Astrocyte (in vitro differentiated cells and primary cell): ENCODE results near the gene COX19. TPM values are rescaled to one million over a fixed set of nuclear protein-coding genes. Genes with fewer than 3 reads are reported as not detected.

Experiments
- DNase-seq: peaks from one replicate; pipeline ENCODE4 v3.0.0-alpha.2; 2010; ENCODE audit warnings: low read depth
- FAIRE-seq: peaks from 2 replicates; lab custom pipeline; 2011; peaks lifted over from hg19 to GRCh38; lab: Jason Lieb, UNC
- H2AFZ ChIP-seq: 2 replicates; pipeline ENCODE4 v1.6.0; 2012; ENCODE audit warnings: low read depth, low read length, inconsistent platforms
- H3K27ac ChIP-seq: 2 replicates; pipeline ENCODE4 v1.5.1; 2011; ENCODE audit warnings: low read depth, low read length, inconsistent platforms
- H3K27me3 ChIP-seq: 2 replicates; pipeline ENCODE4 v1.6.0; 2011; ENCODE audit warnings: low read length, inconsistent platforms; ENCODE audit not compliant: insufficient read depth
- H3K36me3 ChIP-seq: 2 replicates; pipeline ENCODE4 v1.5.1; 2011; ENCODE audit warnings: low read length, inconsistent platforms; ENCODE audit not compliant: insufficient read depth
- H3K4me1 ChIP-seq: 2 replicates; pipeline ENCODE4 v1.5.1; 2011; ENCODE audit warnings: low read length, inconsistent platforms; ENCODE audit not compliant: insufficient read depth
- H3K4me2 ChIP-seq: 2 replicates; pipeline ENCODE4 v1.6.0; 2012; ENCODE audit warnings: low read length, inconsistent platforms
- H3K4me3 ChIP-seq: 2 replicates; pipeline ENCODE4 v1.5.1; 2011; ENCODE audit warnings: low read depth, mild to moderate bottlenecking, low read length, inconsistent platforms; ENCODE audit not compliant: insufficient read depth
- H3K79me2 ChIP-seq: 2 replicates; pipeline ENCODE4 v1.6.0; 2012; ENCODE audit warnings: mild to moderate bottlenecking, low read length, inconsistent platforms; ENCODE audit not compliant: insufficient read depth
- H3K9ac ChIP-seq: 2 replicates; pipeline ENCODE4 v1.6.0; 2012; ENCODE audit warnings: mild to moderate bottlenecking, low read length, inconsistent platforms
- H3K9me3 ChIP-seq: 2 replicates; pipeline ENCODE4 v1.5.1; 2012; ENCODE audit warnings: low read depth, mild to moderate bottlenecking, low read length, inconsistent platforms; ENCODE audit not compliant: insufficient read depth
- H4K20me1 ChIP-seq: 2 replicates; pipeline ENCODE4 v1.6.0; 2012; ENCODE audit warnings: low read length, inconsistent platforms; ENCODE audit not compliant: insufficient read depth
- H3K27ac Mint-ChIP-seq: one replicate; pipeline ENCODE4 v1.8.0; 2021; ENCODE audit warnings: mild to moderate bottlenecking, mixed read lengths; ENCODE audit not compliant: unreplicated experiment
- H3K27me3 Mint-ChIP-seq: one replicate; pipeline ENCODE4 v1.8.0; 2021; ENCODE audit warnings: low read depth, mixed read lengths; ENCODE audit not compliant: unreplicated experiment
- H3K36me3 Mint-ChIP-seq: one replicate; pipeline ENCODE4 v1.8.0; 2021; ENCODE audit warnings: low read depth, mixed read lengths; ENCODE audit not compliant: unreplicated experiment
- H3K4me1 Mint-ChIP-seq: one replicate; pipeline ENCODE4 v1.8.0; 2021; ENCODE audit warnings: low read depth, mixed read lengths; ENCODE audit not compliant: unreplicated experiment
- H3K4me3 Mint-ChIP-seq: one replicate; pipeline ENCODE4 v1.8.0; 2021; ENCODE audit warnings: mild to moderate bottlenecking, moderate library complexity, mixed read lengths; ENCODE audit not compliant: unreplicated experiment
- H3K9me3 Mint-ChIP-seq: one replicate; pipeline ENCODE4 v1.8.0; 2021; ENCODE audit warnings: mild to moderate bottlenecking, mixed read lengths; ENCODE audit not compliant: unreplicated experiment
- CTCF ChIP-seq: IDR thresholded peaks from 2 replicates; pipeline ENCODE4 v1.5.1; 2011; ENCODE audit warnings: low read depth, mild to moderate bottlenecking, inconsistent platforms, low read length, moderate library complexity; ENCODE audit not compliant: insufficient read depth
- EZH2 ChIP-seq: IDR thresholded peaks from 2 replicates; pipeline ENCODE4 v1.6.1; 2012; ENCODE audit warnings: mild to moderate bottlenecking, low read length, inconsistent platforms; ENCODE audit not compliant: insufficient read depth
- total RNA-seq: library from RNA; stranded (reverse); gene quantifications from 2 replicates; pipeline ENCODE4 v1.2.1, GENCODE V29; 2021

Gene COX19
- total RNA-seq, 1 donor from 2014 or later: 13.4 TPM

- Mint-ChIP-seq H3K27me3 (no peaks in the 10 kb centered on the region), H3K27ac (no peak overlapping the region), H3K36me3 (peaks cover 19% of the 10 kb centered on the region), H3K9me3 (no peaks in the 10 kb centered on the region), H3K4me1 (peaks cover 5% of the 10 kb centered on the region), H3K4me3 (no peak overlapping the region)
- no peak overlapping the region for H3K27ac ChIP-seq
- peaks cover 8% of the 10 kb centered on the region for H3K4me1 ChIP-seq
- TF ChIP-seq EZH2 (no peak), CTCF (no peak)
- H3K9me3 ChIP-seq: no peaks in the 10 kb centered on the region
- no peaks in the 10 kb centered on the region for H3K27me3 ChIP-seq
- peaks cover 2% of the 10 kb centered on the region for H3K36me3 ChIP-seq
- H4K20me1 ChIP-seq: peaks cover 79% of the 10 kb centered on the region
- no peak overlapping the region for H3K9ac ChIP-seq
- H3K79me2 ChIP-seq: peaks cover 79% of the 10 kb centered on the region
- H3K4me3 ChIP-seq: no peak overlapping the region
- DNase-seq (no peak), FAIRE-seq (no peak)
- no peak overlapping the region for H3K4me2 ChIP-seq
- H2AFZ ChIP-seq: no peak overlapping the region
These were observed 47.6 kb upstream of the COX19 start for GRCh38 chr7:1022801-1023465.

- H3K4me1 Mint-ChIP-seq: peaks cover 4% of the 10 kb centered on the region
- H3K4me3 Mint-ChIP-seq: no peak overlapping the region
- H3K27me3 Mint-ChIP-seq: no peaks in the 10 kb centered on the region
- no peaks in the 10 kb centered on the region for H3K9me3 ChIP-seq
- H3K36me3 Mint-ChIP-seq: peaks cover 21% of the 10 kb centered on the region
- no peaks in the 10 kb centered on the region for H3K9me3 Mint-ChIP-seq
- no peak overlapping the region for H2AFZ ChIP-seq
- peaks cover 2% of the 10 kb centered on the region for H3K36me3 ChIP-seq
- H3K27me3 ChIP-seq: no peaks in the 10 kb centered on the region
- no peak for TF ChIP-seq CTCF
- no peak for TF ChIP-seq EZH2
- DNase-seq: no peak
- peaks cover 7% of the 10 kb centered on the region for H3K4me1 ChIP-seq
- peaks cover 80% of the 10 kb centered on the region for H4K20me1 ChIP-seq
- peaks cover 73% of the 10 kb centered on the region for H3K79me2 ChIP-seq
- no peak overlapping the region for H3K9ac ChIP-seq
- H3K27ac ChIP-seq: no peak overlapping the region
- no peak overlapping the region for H3K4me2 ChIP-seq
- no peak overlapping the region for H3K27ac Mint-ChIP-seq
- H3K4me3 ChIP-seq: no peak overlapping the region
- no peak for FAIRE-seq
These were observed 47.0 kb upstream of the COX19 start for GRCh38 chr7:1022356-1022755.

- peaks cover 21% of the 10 kb centered on the region for H3K36me3 Mint-ChIP-seq
- H3K27me3 Mint-ChIP-seq: no peaks in the 10 kb centered on the region
- H3K4me1 Mint-ChIP-seq: peaks cover 2% of the 10 kb centered on the region
- FAIRE-seq (no peak), DNase-seq (no peak)
- H3K27ac Mint-ChIP-seq: no peak overlapping the region
- H3K79me2 ChIP-seq: peaks cover 69% of the 10 kb centered on the region
- peaks cover 2% of the 10 kb centered on the region for H3K36me3 ChIP-seq
- no peak overlapping the region for H2AFZ ChIP-seq
- no peak overlapping the region for H3K4me3 ChIP-seq
- H3K9me3 ChIP-seq: no peaks in the 10 kb centered on the region
- H3K4me1 ChIP-seq: peaks cover 2% of the 10 kb centered on the region
- no peak overlapping the region for H3K4me2 ChIP-seq
- H4K20me1 ChIP-seq: peaks cover 80% of the 10 kb centered on the region
- H3K9me3 Mint-ChIP-seq: no peaks in the 10 kb centered on the region
- H3K27ac ChIP-seq: no peak overlapping the region
- H3K27me3 ChIP-seq: no peaks in the 10 kb centered on the region
- no peak overlapping the region for H3K9ac ChIP-seq
- TF ChIP-seq EZH2 (no peak), CTCF (no peak)
- H3K4me3 Mint-ChIP-seq: no peak overlapping the region
These were observed 46.6 kb upstream of the COX19 start for GRCh38 chr7:1021931-1022330.
